Measurements from ENCODE around the gene CMTM4. TPM values are rescaled to one million over a fixed set of nuclear protein-coding genes. Genes with fewer than 3 reads are reported as not detected.
A peak's percentile ranks its signal among the peaks of the same experiment; 100 is the strongest.

Gene CMTM4
- polyA plus RNA-seq, 1 experiment: 28.0 TPM

DNA sequence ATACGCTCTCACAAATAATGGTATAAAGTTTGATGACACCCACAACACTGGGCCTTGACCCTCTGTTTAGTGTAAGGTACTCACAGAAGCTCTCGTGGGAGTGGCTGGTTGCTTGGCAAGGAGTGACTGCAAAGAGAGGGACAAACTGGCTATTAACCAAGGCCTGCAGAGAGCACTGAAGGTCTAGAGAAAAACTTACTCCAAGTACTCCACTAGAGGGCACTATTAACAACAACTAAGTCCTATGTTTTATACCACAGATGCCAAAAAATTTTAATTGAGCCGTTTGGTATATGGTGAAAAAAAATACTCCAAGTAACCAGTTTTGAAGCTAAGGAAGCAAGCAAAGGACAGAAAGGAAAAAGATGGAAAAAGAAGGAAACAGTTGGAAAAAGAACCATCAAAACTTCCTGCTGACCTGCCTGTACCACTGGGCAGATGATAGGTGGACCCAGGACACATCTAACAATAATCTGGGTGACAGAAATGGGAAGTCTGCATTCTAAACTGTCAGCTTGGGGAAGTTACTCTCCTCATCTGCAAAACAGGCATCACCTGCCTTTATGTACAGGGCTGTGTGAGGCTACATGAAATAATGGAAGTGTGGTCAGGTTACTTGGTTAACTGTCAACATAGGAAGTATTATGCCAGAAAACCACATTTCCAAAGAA, 31.7 kb upstream of the CMTM4 start:
- ChIA-PET POLR2A (no interaction called here), CTCF (interaction anchor here (0.6 to 8.3 kb wide), 23 partner anchors 10 to 322 kb away, joined by 3 to 129 read pairs (median 5); partner anchors contain the start of genes CMTM3, DYNC1LI2 and NAE1)
- TF ChIP-seq CTCF (IDR thresholded peaks at IDR 0.05; ENCODE audit: insufficient read depth, low read depth, low read length): peak; percentile 60
- no peaks in the 10 kb centered on the region for H3K27me3 ChIP-seq (ENCODE audit: control insufficient read depth, insufficient read depth, low read length)
- no peak overlapping the region for H3K4me3 ChIP-seq (ENCODE audit: low read depth, low read length)
- DNase-seq (ENCODE audit: low read depth): no peak
- H3K36me3 ChIP-seq (ENCODE audit: control insufficient read depth, insufficient read depth, low read length): peaks cover 45% of the 10 kb centered on the region

DNA sequence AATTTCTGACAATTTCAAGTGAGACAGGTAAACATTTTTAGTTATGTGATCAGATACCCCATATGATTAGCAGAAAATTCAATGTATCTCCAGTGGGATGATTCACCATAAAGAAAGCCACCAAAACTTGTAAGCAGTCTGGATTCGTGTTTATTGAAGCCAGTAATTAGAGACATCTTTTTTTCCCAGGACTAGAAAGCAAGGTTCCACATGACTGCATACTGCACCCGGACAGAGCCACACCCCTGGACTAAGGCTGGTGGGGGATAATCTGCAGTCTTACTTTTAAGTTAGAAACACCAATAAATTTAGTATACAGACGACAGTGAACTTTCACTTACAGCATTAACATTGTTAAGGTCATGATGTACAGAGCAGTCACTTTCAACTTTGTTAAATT, 24.2 kb upstream of the CMTM4 start:
- DNase-seq (ENCODE audit: low read depth): no peak
- Histone ChIP-seq H3K36me3 (ENCODE audit: control insufficient read depth, insufficient read depth, low read length) (peaks cover 19% of the 10 kb centered on the region), H3K27me3 (ENCODE audit: control insufficient read depth, insufficient read depth, low read length) (no peaks in the 10 kb centered on the region), H3K4me3 (ENCODE audit: low read depth, low read length) (no peak overlapping the region)
- TF ChIP-seq CTCF (IDR thresholded peaks at IDR 0.05; ENCODE audit: insufficient read depth, low read depth, low read length): no peak
- ChIA-PET CTCF (interaction anchor here (0.9 to 1.5 kb wide), 2 partner anchors 20 to 147 kb away, joined by 4 read pairs; no protein-coding TSS in a partner anchor), POLR2A (no interaction called here)

GRCh38 chr16:66719246-66719645, 22.7 kb upstream of the CMTM4 start:
- ChIA-PET CTCF (interaction anchor here (2.5 kb wide), 1 partner anchor 10 kb away, joined by 7 read pairs; no protein-coding TSS in a partner anchor), POLR2A (no interaction called here)
- Histone ChIP-seq H3K36me3 (ENCODE audit: control insufficient read depth, insufficient read depth, low read length) (peaks cover 10% of the 10 kb centered on the region), H3K27me3 (ENCODE audit: control insufficient read depth, insufficient read depth, low read length) (no peaks in the 10 kb centered on the region), H3K4me3 (ENCODE audit: low read depth, low read length) (no peak overlapping the region)
- DNase-seq (ENCODE audit: low read depth): no peak
- TF ChIP-seq CTCF (IDR thresholded peaks at IDR 0.05; ENCODE audit: insufficient read depth, low read depth, low read length): no peak

DNA sequence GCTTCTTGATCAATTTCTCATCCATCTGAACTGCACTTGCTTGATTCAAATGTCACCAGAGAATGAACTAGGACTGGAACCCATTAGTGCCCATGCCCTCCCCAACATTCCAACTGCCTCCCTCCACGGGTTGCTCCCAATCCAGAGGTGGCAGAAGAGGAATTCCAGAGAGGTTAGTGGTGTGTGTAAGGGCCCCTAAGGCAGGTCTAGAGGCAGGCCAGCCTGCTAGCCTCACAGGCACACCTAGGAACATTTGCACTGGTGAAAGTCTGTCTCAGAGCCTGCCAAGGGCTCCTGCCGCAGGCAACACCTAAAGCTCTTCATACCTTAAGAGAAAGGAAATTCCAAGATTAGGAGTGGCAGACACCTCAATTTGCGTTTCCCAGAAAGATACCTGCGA, 21.2 kb upstream of the CMTM4 start:
- ChIA-PET POLR2A (no interaction called here), CTCF (interaction anchor here (1.1 to 2.7 kb wide), 6 partner anchors 10 to 107 kb away, joined by 3 to 12 read pairs (median 4); no protein-coding TSS in a partner anchor)
- Histone ChIP-seq H3K36me3 (ENCODE audit: control insufficient read depth, insufficient read depth, low read length) (peaks cover under 1% of the 10 kb centered on the region), H3K27me3 (ENCODE audit: control insufficient read depth, insufficient read depth, low read length) (no peaks in the 10 kb centered on the region), H3K4me3 (ENCODE audit: low read depth, low read length) (no peak overlapping the region)
- TF ChIP-seq CTCF (IDR thresholded peaks at IDR 0.05; ENCODE audit: insufficient read depth, low read depth, low read length): no peak
- DNase-seq (ENCODE audit: low read depth): no peak

- ChIA-PET CTCF (interaction anchor here (1.0 to 2.7 kb wide), 10 partner anchors 10 to 108 kb away, joined by 3 to 14 read pairs (median 4); no protein-coding TSS in a partner anchor), POLR2A (interaction anchor here (0.6 kb wide), 1 partner anchor 56 kb away, joined by 6 read pairs; no protein-coding TSS in a partner anchor)
- Histone ChIP-seq H3K27me3 (ENCODE audit: control insufficient read depth, insufficient read depth, low read length) (no peaks in the 10 kb centered on the region), H3K4me3 (ENCODE audit: low read depth, low read length) (no peak overlapping the region), H3K36me3 (ENCODE audit: control insufficient read depth, insufficient read depth, low read length) (no peaks in the 10 kb centered on the region; the same call in 1 of the 2 replicates)
- peak; percentile 73 for TF ChIP-seq CTCF (IDR thresholded peaks at IDR 0.05; ENCODE audit: insufficient read depth, low read depth, low read length)
- DNase-seq (ENCODE audit: low read depth): no peak
Measured at GRCh38 chr16:66717112-66717675, 20.7 kb upstream of the CMTM4 start.
